ENCODE measurements around the gene KIAA0825. TPM values are rescaled to one million over a fixed set of nuclear protein-coding genes. Genes with fewer than 3 reads are reported as not detected.

Gene KIAA0825
- polyA plus RNA-seq, 1 of the 3 experiments (the other 2 are of a cell fraction), result 0.61 TPM

DNA sequence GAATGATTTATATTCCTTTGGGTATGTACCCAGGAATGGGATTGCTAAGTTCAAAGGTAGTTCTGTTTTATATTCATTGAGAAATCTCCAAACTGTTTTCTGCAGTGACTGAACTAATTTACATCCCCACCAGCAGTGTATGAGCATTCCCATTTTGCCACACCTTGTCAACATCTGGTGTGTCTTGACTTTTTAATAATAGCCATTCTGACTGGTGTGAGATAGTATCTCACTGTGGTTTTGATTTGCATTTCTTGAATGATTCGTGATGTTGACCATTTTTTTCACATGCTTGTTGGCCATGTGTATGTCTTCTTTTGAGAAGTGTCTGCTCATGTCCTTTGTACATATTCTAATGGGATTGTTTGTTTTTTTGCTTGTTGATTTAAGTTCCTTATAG lies 421.5 kb downstream of the KIAA0825 start:
- ChIA-PET POLR2A (no interaction called here), CTCF (no interaction called here)
- Histone ChIP-seq H3K4me3 (ENCODE audit: low read depth in 2 of 2, low read length in 1 of 2) (no peak overlapping the region), H2AFZ (ENCODE audit: low read depth) (no peak overlapping the region), H3K36me3 (replicated peaks in 1 of 2; ENCODE audit: control insufficient read depth in 1 of 2, insufficient read depth in 2 of 2, low read length in 1 of 2) (peaks cover 0 to 4% of the 10 kb centered on the region in 2 experiments), H3K9me2 (no peaks in the 10 kb centered on the region), H3K27ac (ENCODE audit: low read depth in 2 of 2, low read length in 1 of 2) (no peak overlapping the region), H3K4me2 (no peak overlapping the region), H3K9ac (no peak overlapping the region), H3K4me1 (ENCODE audit: control insufficient read depth in 1 of 2, insufficient read depth in 2 of 2, low read depth in 1 of 2, low read length in 1 of 2) (no peaks in the 10 kb centered on the region; a peak in 1 of 4 replicates), H4K20me1 (ENCODE audit: insufficient read depth) (no peaks in the 10 kb centered on the region), H3K9me3 (0 out of 2 replicates have a peak, but pooled peaks cover 8% of the 10 kb centered on the region), H3F3A (replicated peaks; ENCODE audit: insufficient read depth) (no peaks in the 10 kb centered on the region), H3K79me2 (ENCODE audit: insufficient read depth) (no peaks in the 10 kb centered on the region), H3K27me3 (ENCODE audit: insufficient read depth) (no peaks in the 10 kb centered on the region)
- no peak for TF ChIP-seq FOXJ3 (CRISPR knock-in tag; IDR thresholded peaks at IDR 0.05)
- TF ChIP-seq SMC3 (IDR thresholded peaks at IDR 0.05; ENCODE audit: low read depth, low read length), result no peak
- TF ChIP-seq MEF2A (IDR thresholded peaks at IDR 0.05; ENCODE audit: borderline replicate concordance, low read depth), result no peak
- TF ChIP-seq, protein P1, sequence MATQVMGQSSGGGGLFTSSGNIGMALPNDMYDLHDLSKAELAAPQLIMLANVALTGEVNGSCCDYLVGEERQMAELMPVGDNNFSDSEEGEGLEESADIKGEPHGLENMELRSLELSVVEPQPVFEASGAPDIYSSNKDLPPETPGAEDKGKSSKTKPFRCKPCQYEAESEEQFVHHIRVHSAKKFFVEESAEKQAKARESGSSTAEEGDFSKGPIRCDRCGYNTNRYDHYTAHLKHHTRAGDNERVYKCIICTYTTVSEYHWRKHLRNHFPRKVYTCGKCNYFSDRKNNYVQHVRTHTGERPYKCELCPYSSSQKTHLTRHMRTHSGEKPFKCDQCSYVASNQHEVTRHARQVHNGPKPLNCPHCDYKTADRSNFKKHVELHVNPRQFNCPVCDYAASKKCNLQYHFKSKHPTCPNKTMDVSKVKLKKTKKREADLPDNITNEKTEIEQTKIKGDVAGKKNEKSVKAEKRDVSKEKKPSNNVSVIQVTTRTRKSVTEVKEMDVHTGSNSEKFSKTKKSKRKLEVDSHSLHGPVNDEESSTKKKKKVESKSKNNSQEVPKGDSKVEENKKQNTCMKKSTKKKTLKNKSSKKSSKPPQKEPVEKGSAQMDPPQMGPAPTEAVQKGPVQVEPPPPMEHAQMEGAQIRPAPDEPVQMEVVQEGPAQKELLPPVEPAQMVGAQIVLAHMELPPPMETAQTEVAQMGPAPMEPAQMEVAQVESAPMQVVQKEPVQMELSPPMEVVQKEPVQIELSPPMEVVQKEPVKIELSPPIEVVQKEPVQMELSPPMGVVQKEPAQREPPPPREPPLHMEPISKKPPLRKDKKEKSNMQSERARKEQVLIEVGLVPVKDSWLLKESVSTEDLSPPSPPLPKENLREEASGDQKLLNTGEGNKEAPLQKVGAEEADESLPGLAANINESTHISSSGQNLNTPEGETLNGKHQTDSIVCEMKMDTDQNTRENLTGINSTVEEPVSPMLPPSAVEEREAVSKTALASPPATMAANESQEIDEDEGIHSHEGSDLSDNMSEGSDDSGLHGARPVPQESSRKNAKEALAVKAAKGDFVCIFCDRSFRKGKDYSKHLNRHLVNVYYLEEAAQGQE (IDR thresholded peaks at IDR 0.05; ENCODE audit: low read depth, low read length), result no peak
- TF ChIP-seq EZH2phosphoT487 (IDR thresholded peaks at IDR 0.05; ENCODE audit: borderline replicate concordance, low read depth), result no peak
- TF ChIP-seq, protein P2, sequence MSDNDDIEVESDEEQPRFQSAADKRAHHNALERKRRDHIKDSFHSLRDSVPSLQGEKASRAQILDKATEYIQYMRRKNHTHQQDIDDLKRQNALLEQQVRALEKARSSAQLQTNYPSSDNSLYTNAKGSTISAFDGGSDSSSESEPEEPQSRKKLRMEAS (IDR thresholded peaks at IDR 0.05; ENCODE audit: low read depth), result no peak
- no peak for TF ChIP-seq FOSL2 (IDR thresholded peaks at IDR 0.05; ENCODE audit: borderline replicate concordance, low read depth)
- no peak for TF ChIP-seq TAF1 (IDR thresholded peaks at IDR 0.05; ENCODE audit: borderline replicate concordance, low read depth, low read length)
- TF ChIP-seq ELF1 (IDR thresholded peaks at IDR 0.05), result no peak
- no peak for TF ChIP-seq POLR2AphosphoS5 (IDR thresholded peaks at IDR 0.05; ENCODE audit: low read depth, low read length)
- no peak for TF ChIP-seq NFIC (IDR thresholded peaks at IDR 0.05; ENCODE audit: borderline replicate concordance)
- TF ChIP-seq EP300 (IDR thresholded peaks at IDR 0.05; ENCODE audit: borderline replicate concordance in 1 of 2, low read depth in 1 of 2, low read length in 1 of 2), result no peak
- TF ChIP-seq GATA2 (CRISPR knock-in tag; IDR thresholded peaks at IDR 0.05), result no peak
- no peak for TF ChIP-seq JUND (IDR thresholded peaks at IDR 0.05)
- TF ChIP-seq FOXM1 (IDR thresholded peaks at IDR 0.05; ENCODE audit: low read depth), result no peak
- TF ChIP-seq, protein P3, sequence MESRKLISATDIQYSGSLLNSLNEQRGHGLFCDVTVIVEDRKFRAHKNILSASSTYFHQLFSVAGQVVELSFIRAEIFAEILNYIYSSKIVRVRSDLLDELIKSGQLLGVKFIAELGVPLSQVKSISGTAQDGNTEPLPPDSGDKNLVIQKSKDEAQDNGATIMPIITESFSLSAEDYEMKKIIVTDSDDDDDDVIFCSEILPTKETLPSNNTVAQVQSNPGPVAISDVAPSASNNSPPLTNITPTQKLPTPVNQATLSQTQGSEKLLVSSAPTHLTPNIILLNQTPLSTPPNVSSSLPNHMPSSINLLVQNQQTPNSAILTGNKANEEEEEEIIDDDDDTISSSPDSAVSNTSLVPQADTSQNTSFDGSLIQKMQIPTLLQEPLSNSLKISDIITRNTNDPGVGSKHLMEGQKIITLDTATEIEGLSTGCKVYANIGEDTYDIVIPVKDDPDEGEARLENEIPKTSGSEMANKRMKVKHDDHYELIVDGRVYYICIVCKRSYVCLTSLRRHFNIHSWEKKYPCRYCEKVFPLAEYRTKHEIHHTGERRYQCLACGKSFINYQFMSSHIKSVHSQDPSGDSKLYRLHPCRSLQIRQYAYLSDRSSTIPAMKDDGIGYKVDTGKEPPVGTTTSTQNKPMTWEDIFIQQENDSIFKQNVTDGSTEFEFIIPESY (IDR thresholded peaks at IDR 0.05; ENCODE audit: borderline replicate concordance, low read depth), result no peak
- no peak for DNase-seq
- 46% methylated on average over 1 of the region's 1 CpG for WGBS (ENCODE audit: low lambda C conversion rate)
